ENCODE results near the gene HBE1. TPM values are rescaled to one million over a fixed set of nuclear protein-coding genes. Genes with fewer than 3 reads are reported as not detected.

The HBE1 gene
- total and polyA plus RNA-seq, 2 experiments from 2014 or later: not detected

DNA sequence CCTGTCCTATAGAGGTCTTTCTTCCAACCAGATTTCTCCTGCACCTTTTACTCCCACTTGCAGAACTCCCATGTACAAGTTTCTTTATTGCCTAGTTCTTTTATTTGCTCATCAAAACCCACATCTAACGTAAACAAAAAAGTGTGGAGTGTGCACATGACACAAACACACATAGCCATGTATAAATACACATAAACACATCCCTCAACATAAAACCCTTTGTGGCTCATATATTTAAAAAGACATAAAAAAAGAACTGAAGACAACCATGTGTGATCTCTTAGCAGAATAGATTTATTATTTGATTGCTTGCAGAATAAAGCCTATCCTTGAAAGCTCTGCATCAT, 16.9 kb downstream of the HBE1 start:
- no peaks in the 10 kb centered on the region for H3K36me3 ChIP-seq (ENCODE audit: insufficient read depth)
- peaks cover 4% of the 10 kb centered on the region for H3K27me3 Mint-ChIP-seq (ENCODE audit: insufficient read depth, low read depth, poor library complexity)
- H3K36me3 Mint-ChIP-seq (ENCODE audit: low read depth): no peaks in the 10 kb centered on the region
- H3K9me3 Mint-ChIP-seq: no peaks in the 10 kb centered on the region; the same call in 2 of the 3 replicates
- H3K4me3 Mint-ChIP-seq: no peak overlapping the region
- H4K20me1 ChIP-seq (replicated peaks; ENCODE audit: insufficient read depth): no peaks in the 10 kb centered on the region
- H3K27me3 ChIP-seq (ENCODE audit: insufficient read depth): peaks cover 14% of the 10 kb centered on the region; the same call in 1 of the 2 replicates
- no peak overlapping the region for H3K27ac ChIP-seq (ENCODE audit: low read depth)
- H3K4me2 ChIP-seq: no peak overlapping the region
- DNase-seq (ENCODE audit: low spot score) (no peak), ATAC-seq (no peak)
- no peaks in the 10 kb centered on the region for H3K9me2 ChIP-seq (ENCODE audit: insufficient read depth)
- no peak overlapping the region for H3K27ac Mint-ChIP-seq
- no peak overlapping the region for H3K4me3 ChIP-seq
- peaks cover 11% of the 10 kb centered on the region; the same call in 2 of the 3 replicates for H3K4me1 Mint-ChIP-seq
- peaks cover 4% of the 10 kb centered on the region; the same call in 1 of the 2 replicates for H3K4me1 ChIP-seq (ENCODE audit: insufficient read depth)
- no peaks in the 10 kb centered on the region for H3K79me2 ChIP-seq (replicated peaks; ENCODE audit: insufficient read depth)
- TF ChIP-seq EZH2 (IDR thresholded peaks at IDR 0.05; ENCODE audit: low read depth, unreplicated experiment): no peak
- TF ChIP-seq, protein P1, sequence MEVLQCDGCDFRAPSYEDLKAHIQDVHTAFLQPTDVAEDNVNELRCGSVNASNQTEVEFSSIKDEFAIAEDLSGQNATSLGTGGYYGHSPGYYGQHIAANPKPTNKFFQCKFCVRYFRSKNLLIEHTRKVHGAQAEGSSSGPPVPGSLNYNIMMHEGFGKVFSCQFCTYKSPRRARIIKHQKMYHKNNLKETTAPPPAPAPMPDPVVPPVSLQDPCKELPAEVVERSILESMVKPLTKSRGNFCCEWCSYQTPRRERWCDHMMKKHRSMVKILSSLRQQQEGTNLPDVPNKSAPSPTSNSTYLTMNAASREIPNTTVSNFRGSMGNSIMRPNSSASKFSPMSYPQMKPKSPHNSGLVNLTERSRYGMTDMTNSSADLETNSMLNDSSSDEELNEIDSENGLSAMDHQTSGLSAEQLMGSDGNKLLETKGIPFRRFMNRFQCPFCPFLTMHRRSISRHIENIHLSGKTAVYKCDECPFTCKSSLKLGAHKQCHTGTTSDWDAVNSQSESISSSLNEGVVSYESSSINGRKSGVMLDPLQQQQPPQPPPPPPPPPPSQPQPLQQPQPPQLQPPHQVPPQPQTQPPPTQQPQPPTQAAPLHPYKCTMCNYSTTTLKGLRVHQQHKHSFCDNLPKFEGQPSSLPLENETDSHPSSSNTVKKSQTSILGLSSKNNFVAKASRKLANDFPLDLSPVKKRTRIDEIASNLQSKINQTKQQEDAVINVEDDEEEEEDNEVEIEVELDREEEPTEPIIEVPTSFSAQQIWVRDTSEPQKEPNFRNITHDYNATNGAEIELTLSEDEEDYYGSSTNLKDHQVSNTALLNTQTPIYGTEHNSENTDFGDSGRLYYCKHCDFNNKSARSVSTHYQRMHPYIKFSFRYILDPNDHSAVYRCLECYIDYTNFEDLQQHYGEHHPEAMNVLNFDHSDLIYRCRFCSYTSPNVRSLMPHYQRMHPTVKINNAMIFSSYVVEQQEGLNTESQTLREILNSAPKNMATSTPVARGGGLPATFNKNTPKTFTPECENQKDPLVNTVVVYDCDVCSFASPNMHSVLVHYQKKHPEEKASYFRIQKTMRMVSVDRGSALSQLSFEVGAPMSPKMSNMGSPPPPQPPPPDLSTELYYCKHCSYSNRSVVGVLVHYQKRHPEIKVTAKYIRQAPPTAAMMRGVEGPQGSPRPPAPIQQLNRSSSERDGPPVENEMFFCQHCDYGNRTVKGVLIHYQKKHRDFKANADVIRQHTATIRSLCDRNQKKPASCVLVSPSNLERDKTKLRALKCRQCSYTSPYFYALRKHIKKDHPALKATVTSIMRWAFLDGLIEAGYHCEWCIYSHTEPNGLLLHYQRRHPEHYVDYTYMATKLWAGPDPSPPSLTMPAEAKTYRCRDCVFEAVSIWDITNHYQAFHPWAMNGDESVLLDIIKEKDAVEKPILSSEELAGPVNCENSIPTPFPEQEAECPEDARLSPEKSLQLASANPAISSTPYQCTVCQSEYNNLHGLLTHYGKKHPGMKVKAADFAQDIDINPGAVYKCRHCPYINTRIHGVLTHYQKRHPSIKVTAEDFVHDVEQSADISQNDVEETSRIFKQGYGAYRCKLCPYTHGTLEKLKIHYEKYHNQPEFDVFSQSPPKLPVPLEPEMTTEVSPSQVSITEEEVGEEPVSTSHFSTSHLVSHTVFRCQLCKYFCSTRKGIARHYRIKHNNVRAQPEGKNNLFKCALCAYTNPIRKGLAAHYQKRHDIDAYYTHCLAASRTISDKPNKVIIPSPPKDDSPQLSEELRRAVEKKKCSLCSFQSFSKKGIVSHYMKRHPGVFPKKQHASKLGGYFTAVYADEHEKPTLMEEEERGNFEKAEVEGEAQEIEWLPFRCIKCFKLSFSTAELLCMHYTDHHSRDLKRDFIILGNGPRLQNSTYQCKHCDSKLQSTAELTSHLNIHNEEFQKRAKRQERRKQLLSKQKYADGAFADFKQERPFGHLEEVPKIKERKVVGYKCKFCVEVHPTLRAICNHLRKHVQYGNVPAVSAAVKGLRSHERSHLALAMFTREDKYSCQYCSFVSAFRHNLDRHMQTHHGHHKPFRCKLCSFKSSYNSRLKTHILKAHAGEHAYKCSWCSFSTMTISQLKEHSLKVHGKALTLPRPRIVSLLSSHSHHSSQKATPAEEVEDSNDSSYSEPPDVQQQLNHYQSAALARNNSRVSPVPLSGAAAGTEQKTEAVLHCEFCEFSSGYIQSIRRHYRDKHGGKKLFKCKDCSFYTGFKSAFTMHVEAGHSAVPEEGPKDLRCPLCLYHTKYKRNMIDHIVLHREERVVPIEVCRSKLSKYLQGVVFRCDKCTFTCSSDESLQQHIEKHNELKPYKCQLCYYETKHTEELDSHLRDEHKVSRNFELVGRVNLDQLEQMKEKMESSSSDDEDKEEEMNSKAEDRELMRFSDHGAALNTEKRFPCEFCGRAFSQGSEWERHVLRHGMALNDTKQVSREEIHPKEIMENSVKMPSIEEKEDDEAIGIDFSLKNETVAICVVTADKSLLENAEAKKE (CRISPR knock-in tag; IDR thresholded peaks at IDR 0.05): no peak
- no peak for TF ChIP-seq ZNF114 (CRISPR knock-in tag; IDR thresholded peaks at IDR 0.05)
- no peak overlapping the region for H2AFZ ChIP-seq
- H3F3A ChIP-seq (replicated peaks; ENCODE audit: low read depth): no peaks in the 10 kb centered on the region

DNA sequence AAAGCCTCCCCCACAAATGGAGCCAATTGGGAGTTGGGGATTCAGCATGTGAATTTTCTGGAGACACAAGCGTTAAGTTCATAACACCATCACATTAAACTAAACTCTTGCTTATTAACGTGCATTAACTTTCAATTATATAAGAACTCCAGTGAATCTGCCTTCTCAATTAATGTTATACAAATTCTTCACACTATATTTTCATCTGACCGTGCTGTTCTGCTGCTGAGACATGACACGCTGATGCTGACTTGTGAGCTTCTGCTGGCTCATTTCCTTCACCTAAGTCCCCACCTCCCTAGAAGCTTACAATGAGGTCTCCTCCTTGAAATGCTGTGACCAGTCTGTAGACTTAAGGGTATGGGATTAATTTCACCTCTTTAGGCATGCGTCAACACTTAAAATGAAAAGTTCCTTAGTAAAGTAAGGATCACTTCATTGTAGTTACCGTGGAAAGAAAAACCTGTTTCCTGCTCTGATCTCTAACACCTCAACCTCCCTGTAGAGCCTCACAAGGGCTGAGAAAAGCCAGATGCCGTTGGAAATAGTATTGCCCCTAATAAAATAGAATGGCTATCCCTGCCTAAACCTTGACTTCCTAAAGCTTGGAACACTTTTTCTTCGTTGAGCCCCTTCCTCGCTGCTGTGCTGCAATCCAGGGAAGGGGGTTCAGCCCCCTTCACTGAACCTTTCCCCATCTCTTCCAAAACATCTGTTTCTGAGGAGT, 17.4 kb downstream of the HBE1 start:
- H3K4me3 Mint-ChIP-seq: no peak overlapping the region
- peaks cover 14% of the 10 kb centered on the region; the same call in 1 of the 2 replicates for H3K27me3 ChIP-seq (ENCODE audit: insufficient read depth)
- no peak overlapping the region for H3K27ac ChIP-seq (ENCODE audit: low read depth)
- no peak for ATAC-seq
- H3K4me2 ChIP-seq: no peak overlapping the region
- DNase-seq (ENCODE audit: low spot score): no peak
- no peak overlapping the region for H3K27ac Mint-ChIP-seq
- H2AFZ ChIP-seq: no peak overlapping the region
- H3K4me1 Mint-ChIP-seq: peaks cover 5% of the 10 kb centered on the region; the same call in 2 of the 3 replicates
- no peak overlapping the region for H3K4me3 ChIP-seq
- H3K9me2 ChIP-seq (ENCODE audit: insufficient read depth): no peaks in the 10 kb centered on the region
- no peaks in the 10 kb centered on the region for H3K9me3 Mint-ChIP-seq
- H3K36me3 Mint-ChIP-seq (ENCODE audit: low read depth): no peaks in the 10 kb centered on the region
- H3K4me1 ChIP-seq (ENCODE audit: insufficient read depth): no peaks in the 10 kb centered on the region
- no peaks in the 10 kb centered on the region for H4K20me1 ChIP-seq (replicated peaks; ENCODE audit: insufficient read depth)
- H3K36me3 ChIP-seq (ENCODE audit: insufficient read depth): no peaks in the 10 kb centered on the region
- H3F3A ChIP-seq (replicated peaks; ENCODE audit: low read depth): no peaks in the 10 kb centered on the region
- H3K27me3 Mint-ChIP-seq (ENCODE audit: insufficient read depth, low read depth, poor library complexity): peaks cover 2% of the 10 kb centered on the region
- no peaks in the 10 kb centered on the region for H3K79me2 ChIP-seq (replicated peaks; ENCODE audit: insufficient read depth)
- TF ChIP-seq ZNF331 (CRISPR knock-in tag; IDR thresholded peaks at IDR 0.05; ENCODE audit: low read depth) (no peak), CREB1 (CRISPR knock-in tag; IDR thresholded peaks at IDR 0.05; ENCODE audit: low read depth) (no peak), ETS1 (IDR thresholded peaks at IDR 0.05) (no peak), CTCF (conservative IDR thresholded peaks at IDR 0.05; ENCODE audit: low read depth in 2 of 2) (no peak), ZNF114 (CRISPR knock-in tag; IDR thresholded peaks at IDR 0.05) (no peak), JUNB (IDR thresholded peaks at IDR 0.05; ENCODE audit: unreplicated experiment) (no peak), NANOG (IDR thresholded peaks at IDR 0.05; ENCODE audit: borderline replicate concordance) (no peak), EZH2 (IDR thresholded peaks at IDR 0.05; ENCODE audit: low read depth, unreplicated experiment) (no peak), STAT1 (IDR thresholded peaks at IDR 0.05; ENCODE audit: unreplicated experiment) (no peak)
